GM21825 (cell line): ENCODE results near the gene RBM41.

Source experiments
- ATAC-seq: cut with Tn5 transposase; IDR thresholded peaks from one replicate; pipeline ENCODE4 v1.9.1; 2021; ENCODE audit warnings: mild to moderate bottlenecking, moderate library complexity; ENCODE audit not compliant: unreplicated experiment

The RBM41 gene

GRCh38 chrX:107047622-107048021 is 71.0 kb downstream of the RBM41 start:
- no peak for ATAC-seq

- no peak for ATAC-seq
Measured at GRCh38 chrX:107029752-107030151, 88.9 kb downstream of the RBM41 start.

GRCh38 chrX:107025545-107025944 is 93.1 kb downstream of the RBM41 start:
- no peak for ATAC-seq

- no peak for ATAC-seq
Measured at GRCh38 chrX:107014936-107015335, 103.7 kb downstream of the RBM41 start.
